K562 (cell line): ENCODE data around the gene BLTP3B. TPM values are rescaled to one million over a fixed set of nuclear protein-coding genes. Genes with fewer than 3 reads are reported as not detected.

Experiments used
- ATAC-seq: fragments of 200-7000 bp; cut with Tn5 transposase; 3 replicates; pipeline ENCODE4 v1.9.1; 2020; ENCODE audit warnings: moderate library complexity
- BruUV-seq: library from RNA; stranded (reverse); fragments of 400-500 nt; replicated peaks from 2 replicates; lab custom pipeline; 2021; lab: Mats Ljungman, UMichigan
- CTCF ChIA-PET: fragments of 300-600 bp; formaldehyde crosslinking; extraction: SDS; loops from one replicate; lab custom pipeline; 2021; ENCODE audit warnings: low intra/inter-chr PET ratio; lab: Yijun Ruan, JAX
- POLR2A ChIA-PET: fragments of 300-600, 350-650 bp; sonication (Branson Sonifier 250); formaldehyde crosslinking; extraction: SDS; loops from one replicate; lab custom pipeline; 2021; ENCODE audit warnings: antibody characterized with exemption, inconsistent platforms; lab: Yijun Ruan, JAX
- DNase-seq, 4 experiments: peaks; one replicate each; pipeline versions ENCODE4 v3.0.0 to v3.0.0-alpha.2; 2011 to 2018; ENCODE audit warnings: low spot score in 3 of 4, mixed read lengths in 3 of 4; ENCODE audit errors: extremely low read depth in 1 of 4
- FAIRE-seq: peaks from 2 replicates; lab custom pipeline; 2011; peaks lifted over from hg19 to GRCh38; lab: Jason Lieb, UNC
- H2AFZ ChIP-seq: 2 replicates; pipeline ENCODE4 v1.6.0; 2011; ENCODE audit warnings: low read depth, low read length, control low read depth, inconsistent platforms
- H3K27ac ChIP-seq: fragments of 200-600 bp; 3 replicates; pipeline ENCODE4 v1.8.0; 2011; ENCODE audit warnings: low read depth, mild to moderate bottlenecking, control low read depth, inconsistent platforms, low read length, moderate library complexity, mixed read lengths; ENCODE audit errors: extremely low read depth
- H3K27me3 ChIP-seq, 2 experiments: fragments of 300-600 bp in 1 of 2; 2 replicates in 1 of 2; 3 replicates in 1 of 2; pipeline versions ENCODE4 v1.6.0 to v1.8.0; 2011; ENCODE audit warnings: inconsistent platforms in 2 of 2, low read length in 2 of 2, mild to moderate bottlenecking in 1 of 2, mixed read lengths in 1 of 2, moderate library complexity in 1 of 2; ENCODE audit not compliant: control insufficient read depth in 2 of 2, insufficient read depth in 2 of 2
- H3K36me3 ChIP-seq: fragments of 300-600 bp; 3 replicates; pipeline ENCODE4 v1.8.0; 2011; ENCODE audit warnings: mild to moderate bottlenecking, low read length, inconsistent platforms; ENCODE audit not compliant: control insufficient read depth, insufficient read depth
- H3K4me1 ChIP-seq, 2 experiments: fragments of 200-600 bp in 1 of 2; replicated peaks in 1 of 2; 2 replicates in 1 of 2; 3 replicates in 1 of 2; pipeline versions ENCODE4 v1.5.1 to v1.8.0; 2011; ENCODE audit warnings: inconsistent platforms in 2 of 2, low read length in 2 of 2, mild to moderate bottlenecking in 1 of 2, mixed read lengths in 1 of 2, moderate library complexity in 1 of 2; ENCODE audit not compliant: control insufficient read depth in 2 of 2, insufficient read depth in 2 of 2
- H3K4me2 ChIP-seq: 2 replicates; pipeline ENCODE4 v1.6.1; 2011; ENCODE audit warnings: low read length, control low read depth, inconsistent platforms, mixed read lengths; ENCODE audit not compliant: insufficient read depth
- H3K4me3 ChIP-seq: fragments of 200-600 bp; sonication (generic), shearing (Covaris generic); 2 replicates; pipeline ENCODE4 v1.5.1; 2016; ENCODE audit warnings: control low read depth, inconsistent platforms
- H3K79me2 ChIP-seq: fragments of 200-600 bp; 3 replicates; pipeline ENCODE4 v1.8.0; 2011; ENCODE audit warnings: low read length, inconsistent platforms; ENCODE audit not compliant: control insufficient read depth, insufficient read depth
- H3K9ac ChIP-seq, 2 experiments: 2 replicates each; pipeline versions ENCODE4 v1.6.0 to v1.6.1; 2011; ENCODE audit warnings: low read depth in 2 of 2, low read length in 2 of 2, control low read depth in 1 of 2, inconsistent platforms in 1 of 2, mild to moderate bottlenecking in 1 of 2, mixed read lengths in 1 of 2; ENCODE audit not compliant: insufficient read depth in 1 of 2
- H3K9me1 ChIP-seq: one replicate; pipeline ENCODE4 v1.6.0; 2011; ENCODE audit warnings: inconsistent platforms, mild to moderate bottlenecking, low read length, moderate library complexity; ENCODE audit not compliant: control insufficient read depth, insufficient read depth
- H3K9me3 ChIP-seq: replicated peaks from 2 replicates; pipeline ENCODE4 v1.5.1; 2011; ENCODE audit warnings: low read depth, low read length, inconsistent platforms; ENCODE audit not compliant: control insufficient read depth, insufficient read depth
- H4K20me1 ChIP-seq: replicated peaks from 2 replicates; pipeline ENCODE4 v1.6.1; 2011; ENCODE audit warnings: low read length, inconsistent platforms, mixed read lengths; ENCODE audit not compliant: control insufficient read depth, insufficient read depth
- CBX1 ChIP-seq: sonication (generic); IDR thresholded peaks from 2 replicates; pipeline ENCODE4 v1.6.1; 2016; ENCODE audit warnings: antibody characterized with exemption, low read depth, mild to moderate bottlenecking
- EP300 ChIP-seq: IDR thresholded peaks from 2 replicates; pipeline ENCODE4 v1.6.1; 2012; ENCODE audit warnings: low read length, improper control_type of control experiment
- RBFOX2 ChIP-seq: fragments of 200-400 bp; formaldehyde crosslinking; IDR thresholded peaks from 2 replicates; pipeline ENCODE4 v1.6.1; 2017; ENCODE audit warnings: low read depth, mild to moderate bottlenecking, low read length, moderate library complexity
- RCOR1 ChIP-seq, 2 experiments: IDR thresholded peaks; 2 replicates each; pipeline ENCODE4 v1.6.1; 2012; ENCODE audit warnings: low read depth in 2 of 2, low read length in 2 of 2, borderline replicate concordance in 1 of 2, improper control_type of control experiment in 1 of 2
- REST ChIP-seq, 2 experiments: fragments of 450-650 bp; formaldehyde crosslinking in 1 of 2; IDR thresholded peaks; 2 replicates each; pipeline versions ENCODE4 v1.4.0 to v1.6.1; 2014 to 2020; ENCODE audit warnings: mild to moderate bottlenecking in 2 of 2, borderline replicate concordance in 1 of 2, low read depth in 1 of 2
- SMAD3 ChIP-seq: fragments of 450-650 bp; formaldehyde crosslinking; conservative IDR thresholded peaks from 2 replicates; pipeline ENCODE4 v1.4.0; 2020; ENCODE audit warnings: mild to moderate bottlenecking
- ZNF263 ChIP-seq: sonication (generic); formaldehyde crosslinking; IDR thresholded peaks from 2 replicates; pipeline ENCODE4 v1.8.0; 2022; ENCODE audit warnings: mild to moderate bottlenecking, missing genetic modification reagents, borderline replicate concordance
- WGBS: fragments of 100-300 bp; shearing (Covaris generic); methylation state at CpG from one replicate; pipeline ENCODE4 v1.1.6; 2016; ENCODE audit warnings: low coverage, mixed read lengths; ENCODE audit not compliant: insufficient coverage; ENCODE audit errors: missing lambda C conversion rate; 5-methylcytosine and 5-hydroxymethylcytosine counted together
- in situ Hi-C: fragments of 300-500 bp; cut with MboI; formaldehyde crosslinking; loops from 4 replicates; pipeline ENCODE4 v1.15.0; 2018; ENCODE audit warnings: inconsistent platforms, mixed read lengths
- intact Hi-C: fragments of 100-400 bp; cut with micrococcal nuclease; formaldehyde crosslinking; loops from 2 replicates; pipeline ENCODE4 v1.14.2; 2022
- polyA plus RNA-seq, 8 experiments: library from polyadenylated mRNA; depleted of rRNA in 4 of 8; stranded (reverse) in 5 of 8; unstranded in 3 of 8; fragments of >200 nt; fragmentation: Nextera tagmentation in 2 of 8; fragmentation: Illumina TruSeq in 1 of 8; extraction: Ambion mirVana in 2 of 8; extraction: Trizol in 1 of 8; gene quantifications; 2 replicates each; pipeline versions ENCODE4 v1.2.1 to v1.2.3, GENCODE V29; 2011 to 2014; ENCODE audit warnings: inconsistent platforms in 1 of 8, missing spikeins in 1 of 8
- total RNA-seq, 7 experiments: library from RNA; depleted of rRNA in 6 of 7; stranded (reverse); fragments of >200 nt in 6 of 7; fragmentation: Illumina TruSeq in 2 of 7; extraction: Trizol in 2 of 7; gene quantifications; 2 replicates each; pipeline versions ENCODE4 v1.2.1 to v1.2.3, GENCODE V29; 2011 to 2021; ENCODE audit warnings: low replicate concordance in 1 of 7
- TF ChIP-seq, protein P1 (sequence below), 2 experiments: IDR thresholded peaks; 2 replicates each; pipeline ENCODE4 v1.6.1; 2011; ENCODE audit warnings: borderline replicate concordance in 1 of 2, control low read depth in 1 of 2, low read depth in 1 of 2, low read length in 1 of 2, mild to moderate bottlenecking in 1 of 2, mixed read lengths in 1 of 2, moderate library complexity in 1 of 2; ENCODE audit not compliant: insufficient read depth in 1 of 2, insufficient read length in 1 of 2, poor library complexity in 1 of 2, severe bottlenecking in 1 of 2; ENCODE audit errors: extremely low read depth in 1 of 2

Gene BLTP3B
- total and polyA plus RNA-seq, 9 of the 15 experiments (the other 6 are each of a cell fraction or from before 2014, with no cell fraction given): 3.9 to 27.4 (median 19.7) TPM

- BruUV-seq: no TSS peak
- intact Hi-C loops: loop anchor here (2.0 to 5.0 kb wide), 2 partner anchors 59 to 85 kb away; partner anchors contain the start of gene ACTR6
- H2AFZ ChIP-seq: peak overlapping the region; percentile 95
- H3K4me3 ChIP-seq: peak overlapping the region; percentile 97
- peak overlapping the region; percentile 86 for H3K4me2 ChIP-seq
- ChIA-PET CTCF (interaction anchor here (0.6 kb wide), 1 partner anchor 58 kb away, joined by 3 read pairs; no protein-coding TSS in a partner anchor), POLR2A (no interaction called here)
- H3K4me1 ChIP-seq: peaks cover 15 to 18% of the 10 kb centered on the region in 2 experiments; a peak in 4 of 5 replicates
- peaks cover 51% of the 10 kb centered on the region for H3K79me2 ChIP-seq
- peak; percentile 77 for ATAC-seq
- in situ Hi-C loops: no loop called here
- H3K9me1 ChIP-seq: no peaks in the 10 kb centered on the region
- under 1% methylated on average over 43 of the region's 86 CpGs for WGBS
- H3K36me3 ChIP-seq: no peaks in the 10 kb centered on the region
- no peaks in the 10 kb centered on the region for H3K27me3 ChIP-seq
- peak; percentile 41 to 60 (median 57) for DNase-seq
- H3K27ac ChIP-seq: peak overlapping the region; percentile 69
- FAIRE-seq: peak; percentile 75
- no peaks in the 10 kb centered on the region for H3K9me3 ChIP-seq
- peak overlapping the region; percentile 90 to 100 for H3K9ac ChIP-seq
- H4K20me1 ChIP-seq: peaks cover 8% of the 10 kb centered on the region; the same call in 1 of the 2 replicates
- TF ChIP-seq, protein P1, sequence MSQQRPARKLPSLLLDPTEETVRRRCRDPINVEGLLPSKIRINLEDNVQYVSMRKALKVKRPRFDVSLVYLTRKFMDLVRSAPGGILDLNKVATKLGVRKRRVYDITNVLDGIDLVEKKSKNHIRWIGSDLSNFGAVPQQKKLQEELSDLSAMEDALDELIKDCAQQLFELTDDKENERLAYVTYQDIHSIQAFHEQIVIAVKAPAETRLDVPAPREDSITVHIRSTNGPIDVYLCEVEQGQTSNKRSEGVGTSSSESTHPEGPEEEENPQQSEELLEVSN (IDR thresholded peaks at IDR 0.05; ENCODE audit: borderline replicate concordance in 1 of 2, extremely low read depth in 1 of 2, insufficient read depth in 1 of 2, insufficient read length in 1 of 2, low read depth in 1 of 2, low read length in 1 of 2, poor library complexity in 1 of 2, severe bottlenecking in 1 of 2): peak in 1 of 2 experiments; percentile 58
- TF ChIP-seq RCOR1 (IDR thresholded peaks at IDR 0.05; ENCODE audit: borderline replicate concordance in 1 of 2, low read depth in 2 of 2, low read length in 2 of 2) (0 out of 4 replicates have a peak, but pooled peaks of 1 of the 2 experiments have one; percentile 27), RBFOX2 (peak; percentile 87), ZNF263 (0 out of 2 replicates have a peak, but pooled peaks have one; percentile 17), REST (IDR thresholded peaks at IDR 0.05; ENCODE audit: borderline replicate concordance) (no peak), REST (CRISPR knock-in tag; IDR thresholded peaks at IDR 0.05; ENCODE audit: low read depth) (peak; percentile 48; the same call in 1 of the 2 replicates), CBX1 (0 out of 2 replicates have a peak, but pooled peaks have one; percentile 30), SMAD3 (CRISPR knock-in tag) (no peak), EP300 (no peak)
Observed at GRCh38 chr12:100141998-100142850, 450 bp downstream of the BLTP3B start.
